DMS53 (cell line): Measurements from ENCODE around the gene TP63.

Source experiments
- DNase-seq: peaks from one replicate; lab custom pipeline; 2025; lab: John Stamatoyannopoulos, UW

The TP63 gene

GRCh38 chr3:189927975-189928895 is 297.0 kb downstream of the TP63 start:
- DNase-seq = no peak

GRCh38 chr3:189936201-189936945 is 305.2 kb downstream of the TP63 start:
- no peak for DNase-seq

- no peak for DNase-seq
Observed at GRCh38 chr3:189937302-189938127, 306.3 kb downstream of the TP63 start.

- DNase-seq = no peak
Observed at GRCh38 chr3:189941125-189941524, 309.9 kb downstream of the TP63 start.

- DNase-seq = no peak
Observed at GRCh38 chr3:189941679-189942078, 310.5 kb downstream of the TP63 start.

GRCh38 chr3:189942948-189943347 is 311.8 kb downstream of the TP63 start:
- DNase-seq = no peak

GRCh38 chr3:189944285-189945145 is 313.3 kb downstream of the TP63 start:
- peak; percentile 84 for DNase-seq

GRCh38 chr3:189945935-189946709 is 314.9 kb downstream of the TP63 start:
- no peak for DNase-seq
